Stimulated activated CD4-positive, alpha-beta T cell treated with anti-CD3 and anti-CD28 coated beads, Interleukin-4, amount 100 ng/mL, for 4 hours (primary cell): ENCODE results near the gene CD276.
"Not testable (repeated sequence)": the region's sequence is repeated elsewhere in the genome, so short reads cannot be mapped to it uniquely, and the experiment has no call there.

Experiments
- DNase-seq, 2 experiments: peaks; one replicate each; pipeline ENCODE4 v3.0.0-alpha.2; 2020

Gene CD276

GRCh38 chr15:73685981-73686380, 1.8 kb downstream of the CD276 start:
- no peak for DNase-seq

- no peak for DNase-seq
Observed at GRCh38 chr15:73686781-73687256, 2.6 kb downstream of the CD276 start.

- no peak for DNase-seq
Observed at GRCh38 chr15:73687351-73687750, 3.2 kb downstream of the CD276 start.

- no peak for DNase-seq
Observed at GRCh38 chr15:73688455-73688854, 4.3 kb downstream of the CD276 start.

GRCh38 chr15:73691396-73691795, 7.2 kb downstream of the CD276 start:
- DNase-seq: no peak

GRCh38 chr15:73694419-73694818, 10.2 kb downstream of the CD276 start:
- DNase-seq: no peak

- no peak for DNase-seq
Observed at GRCh38 chr15:73695773-73696640, 11.8 kb downstream of the CD276 start.

- no peak for DNase-seq
Observed at GRCh38 chr15:73696641-73697001, 12.4 kb downstream of the CD276 start.

GRCh38 chr15:73697033-73697467, 12.9 kb downstream of the CD276 start:
- DNase-seq: peak; percentile 60 to 68

GRCh38 chr15:73699249-73700040, 15.3 kb downstream of the CD276 start:
- DNase-seq: no peak

- peak; percentile 63 to 66 for DNase-seq
Observed at GRCh38 chr15:73700041-73700842, 16.1 kb downstream of the CD276 start.

- DNase-seq: not testable (repeated sequence)
Observed at GRCh38 chr15:73702311-73703239, 18.4 kb downstream of the CD276 start.

- DNase-seq: not testable (repeated sequence)
Observed at GRCh38 chr15:73703601-73704000, 19.4 kb downstream of the CD276 start.

GRCh38 chr15:73704142-73704868, 20.1 kb downstream of the CD276 start:
- not testable (repeated sequence) for DNase-seq

GRCh38 chr15:73704869-73705645, 20.9 kb downstream of the CD276 start:
- DNase-seq: peak; percentile 49 to 63

- no peak for DNase-seq
Observed at GRCh38 chr15:73708691-73709090, 24.5 kb downstream of the CD276 start.

GRCh38 chr15:73709241-73709640, 25.1 kb downstream of the CD276 start:
- DNase-seq: no peak

- DNase-seq: no peak
Observed at GRCh38 chr15:73709686-73710085, 25.5 kb downstream of the CD276 start.

- DNase-seq: no peak
Observed at GRCh38 chr15:73710321-73710720, 26.1 kb downstream of the CD276 start.

- DNase-seq: no peak
Observed at GRCh38 chr15:73711526-73711925, 27.3 kb downstream of the CD276 start.
